Testis (tissue), 2 donors: ENCODE measurements around the gene SEMA6A.

Experiments used
- CTCF ChIP-seq, 3 experiments: fragments of 450-650 bp in 2 of 3; fragments of 200-600 bp in 1 of 3; sonication (generic) in 1 of 3; IDR thresholded peaks; one replicate each; pipeline ENCODE4 v1.5.1; 2016 to 2019; ENCODE audit warnings: antibody characterized with exemption in 3 of 3, mild to moderate bottlenecking in 2 of 3, moderate library complexity in 1 of 3
- POLR2A ChIP-seq: fragments of 450-650 bp; IDR thresholded peaks from one replicate; pipeline ENCODE4 v1.6.1; 2017; ENCODE audit warnings: antibody characterized with exemption, mild to moderate bottlenecking, moderate library complexity

GRCh38 chr5:116572350-116573278, 2.0 kb downstream of the SEMA6A start:
- TF ChIP-seq POLR2A (no peak), CTCF (IDR thresholded peaks at IDR 0.05) (no peak)
